Measurements from ENCODE around the gene FAM13B. TPM values are rescaled to one million over a fixed set of nuclear protein-coding genes. Genes with fewer than 3 reads are reported as not detected.

FAM13B gene
- total RNA-seq, 2 experiments from 2014 or later = 33.1 to 36.7 TPM

GRCh38 chr5:137939331-137939730 is 93.5 kb downstream of the FAM13B start:
- Mint-ChIP-seq H3K27me3 (no peaks in the 10 kb centered on the region), H3K36me3 (ENCODE audit: low read depth) (peaks cover 74% of the 10 kb centered on the region), H3K4me1 (ENCODE audit: low read depth) (no peaks in the 10 kb centered on the region), H3K9me3 (no peaks in the 10 kb centered on the region), H3K27ac (no peak overlapping the region), H3K4me3 (no peak overlapping the region)
- Histone ChIP-seq H3K4me1 (ENCODE audit: insufficient read depth, low read length) (no peaks in the 10 kb centered on the region), H3K36me3 (ENCODE audit: insufficient read depth, low read length) (peaks cover 65% of the 10 kb centered on the region), H3K27ac (ENCODE audit: low read depth in 1 of 2, low read length in 2 of 2) (no peak overlapping the region), H3K9me3 (ENCODE audit: control insufficient read depth in 1 of 2, insufficient read depth in 1 of 2, low read length in 2 of 2) (no peaks in the 10 kb centered on the region), H3K4me3 (ENCODE audit: low read length) (no peak overlapping the region), H3K27me3 (ENCODE audit: control insufficient read depth in 1 of 2, insufficient read depth in 2 of 2, low read length in 2 of 2) (no peaks in the 10 kb centered on the region)
- no peak for ATAC-seq (ENCODE audit: poor library complexity)
- ChIA-PET POLR2A (no interaction called here), CTCF (no interaction called here)
- intact Hi-C loops (cut with DNase I, micrococcal nuclease) = no loop called here
- DNase-seq = no peak
- TF ChIP-seq CTCF (IDR thresholded peaks at IDR 0.05) = no peak

- ChIA-PET POLR2A (no interaction called here), CTCF (no interaction called here)
- H3K27me3 ChIP-seq (ENCODE audit: control insufficient read depth in 1 of 2, insufficient read depth in 2 of 2, low read length in 2 of 2) = no peaks in the 10 kb centered on the region
- intact Hi-C loops (cut with DNase I, micrococcal nuclease) = no loop called here
- Mint-ChIP-seq H3K36me3 (ENCODE audit: low read depth) (peaks cover 69% of the 10 kb centered on the region), H3K4me1 (ENCODE audit: low read depth) (no peaks in the 10 kb centered on the region), H3K9me3 (no peaks in the 10 kb centered on the region), H3K27ac (no peak overlapping the region), H3K4me3 (no peak overlapping the region), H3K27me3 (no peaks in the 10 kb centered on the region)
- no peaks in the 10 kb centered on the region for H3K9me3 ChIP-seq (ENCODE audit: control insufficient read depth in 1 of 2, insufficient read depth in 1 of 2, low read length in 2 of 2)
- ATAC-seq (ENCODE audit: poor library complexity) (no peak), DNase-seq (no peak)
- no peaks in the 10 kb centered on the region for H3K4me1 ChIP-seq (ENCODE audit: insufficient read depth, low read length)
- H3K27ac ChIP-seq (ENCODE audit: low read depth in 1 of 2, low read length in 2 of 2) = no peak overlapping the region
- H3K36me3 ChIP-seq (ENCODE audit: insufficient read depth, low read length) = peaks cover 59% of the 10 kb centered on the region
- no peak overlapping the region for H3K4me3 ChIP-seq (ENCODE audit: low read length)
- no peak for TF ChIP-seq CTCF (IDR thresholded peaks at IDR 0.05)
Observed at GRCh38 chr5:137938751-137939143, 94.1 kb downstream of the FAM13B start.

- ATAC-seq (ENCODE audit: poor library complexity) = no peak
- Histone ChIP-seq H3K9me3 (ENCODE audit: control insufficient read depth in 1 of 2, insufficient read depth in 1 of 2, low read length in 2 of 2) (no peaks in the 10 kb centered on the region), H3K36me3 (ENCODE audit: insufficient read depth, low read length) (peaks cover 55% of the 10 kb centered on the region), H3K4me3 (ENCODE audit: low read length) (no peak overlapping the region), H3K27me3 (ENCODE audit: control insufficient read depth in 1 of 2, insufficient read depth in 2 of 2, low read length in 2 of 2) (no peaks in the 10 kb centered on the region), H3K4me1 (ENCODE audit: insufficient read depth, low read length) (no peaks in the 10 kb centered on the region), H3K27ac (ENCODE audit: low read depth in 1 of 2, low read length in 2 of 2) (no peak overlapping the region)
- H3K4me3 Mint-ChIP-seq = no peak overlapping the region
- ChIA-PET CTCF (no interaction called here), POLR2A (no interaction called here)
- DNase-seq = no peak
- no peaks in the 10 kb centered on the region for H3K27me3 Mint-ChIP-seq
- intact Hi-C loops (cut with DNase I, micrococcal nuclease) = no loop called here
- H3K4me1 Mint-ChIP-seq (ENCODE audit: low read depth) = no peaks in the 10 kb centered on the region
- H3K27ac Mint-ChIP-seq = no peak overlapping the region
- H3K36me3 Mint-ChIP-seq (ENCODE audit: low read depth) = peaks cover 64% of the 10 kb centered on the region
- no peak for TF ChIP-seq CTCF (IDR thresholded peaks at IDR 0.05)
- H3K9me3 Mint-ChIP-seq = no peaks in the 10 kb centered on the region
Observed at GRCh38 chr5:137937994-137938750, 94.7 kb downstream of the FAM13B start.
